HG03196 (cell line): Measurements from ENCODE around the gene KCNC1.

Source experiments
- ATAC-seq: cut with Tn5 transposase; IDR thresholded peaks from one replicate; pipeline ENCODE4 v1.9.1; 2021; ENCODE audit not compliant: unreplicated experiment

KCNC1 gene

GRCh38 chr11:17772704-17773600 is 38.4 kb downstream of the KCNC1 start:
- no peak for ATAC-seq

- ATAC-seq: no peak
These were observed 39.1 kb downstream of the KCNC1 start for GRCh38 chr11:17773674-17774073.

GRCh38 chr11:17774232-17775034 is 39.9 kb downstream of the KCNC1 start:
- no peak for ATAC-seq

- no peak for ATAC-seq
These were observed 40.4 kb downstream of the KCNC1 start for GRCh38 chr11:17775035-17775348.

- no peak for ATAC-seq
These were observed 41.1 kb downstream of the KCNC1 start for GRCh38 chr11:17775507-17776211.

DNA sequence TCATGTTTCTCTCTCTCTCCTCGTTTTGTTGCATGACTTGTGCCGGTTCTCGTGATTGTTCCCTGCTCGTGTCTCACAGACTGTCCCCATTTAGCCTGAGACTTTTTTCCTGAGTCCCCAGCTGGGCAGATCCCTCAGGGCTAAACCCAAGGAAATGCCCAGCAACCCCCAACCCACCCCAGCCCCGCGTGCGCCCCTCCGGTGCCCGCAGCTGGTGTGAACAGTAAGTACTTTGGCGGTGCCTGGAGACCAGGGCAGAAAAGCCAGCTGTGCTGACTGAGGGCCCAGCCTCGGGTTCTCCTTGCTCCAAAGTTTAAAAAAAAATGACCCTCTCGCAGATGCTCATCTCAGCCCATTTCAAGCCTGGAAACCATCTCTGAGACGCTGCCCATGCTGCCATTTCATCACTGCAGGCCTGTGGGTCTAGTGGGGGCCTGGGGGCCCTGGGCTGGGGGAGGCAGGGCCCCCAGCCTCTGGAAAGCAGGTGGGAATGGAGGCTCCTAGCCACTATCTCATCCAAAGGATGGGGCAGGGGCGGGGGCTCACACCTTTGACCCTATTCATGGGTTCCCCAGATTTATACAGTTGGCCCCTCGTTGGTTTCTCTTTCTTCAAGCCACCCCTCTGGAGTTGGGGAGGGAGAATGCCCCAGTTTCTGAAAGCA is 41.8 kb downstream of the KCNC1 start:
- no peak for ATAC-seq

GRCh38 chr11:17777086-17777737 is 42.6 kb downstream of the KCNC1 start:
- ATAC-seq: no peak

DNA sequence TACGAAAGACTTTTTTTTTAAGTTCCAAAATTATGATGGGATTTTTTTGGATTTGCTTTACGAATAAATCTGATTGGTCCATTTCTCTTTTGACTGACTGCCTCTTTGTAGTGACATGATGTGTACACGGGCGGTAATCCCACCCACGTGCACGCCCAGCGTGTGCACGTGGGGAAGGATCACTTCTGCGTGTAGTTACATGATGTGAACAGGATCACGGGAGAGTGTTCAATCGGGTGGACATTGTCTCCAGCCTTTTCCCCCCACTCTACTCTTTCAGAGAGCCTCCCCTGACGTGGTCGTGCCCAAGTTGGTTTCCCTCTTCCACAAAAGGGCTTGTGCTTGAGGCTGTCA is 43.1 kb downstream of the KCNC1 start:
- ATAC-seq: no peak

- no peak for ATAC-seq
These were observed 43.8 kb downstream of the KCNC1 start for GRCh38 chr11:17778352-17778751.

GRCh38 chr11:17778956-17779860 is 44.6 kb downstream of the KCNC1 start:
- ATAC-seq: no peak

- ATAC-seq: no peak
These were observed 45.4 kb downstream of the KCNC1 start for GRCh38 chr11:17779861-17780594.

DNA sequence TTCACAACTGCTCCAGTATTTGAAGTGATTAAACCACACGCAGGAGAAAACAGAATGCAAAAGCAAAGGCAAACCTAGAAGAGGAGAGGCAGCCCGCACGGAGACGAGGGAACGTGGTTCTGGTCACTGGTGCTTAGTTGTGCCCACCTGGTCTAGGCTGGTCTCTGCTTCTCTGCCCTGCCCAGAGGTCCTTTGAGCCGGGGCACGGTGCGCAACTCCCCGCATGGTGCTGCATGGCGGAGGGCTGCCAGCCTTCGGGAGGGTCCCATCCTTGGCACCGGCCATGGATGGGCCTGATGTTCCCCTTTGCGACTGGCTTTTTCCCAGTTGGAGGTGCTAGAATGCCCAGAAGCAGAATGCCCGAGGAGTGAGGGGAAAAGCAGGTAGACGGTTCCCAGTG is 46.1 kb downstream of the KCNC1 start:
- ATAC-seq: no peak

- ATAC-seq: no peak
These were observed 46.6 kb downstream of the KCNC1 start for GRCh38 chr11:17781221-17781620.

DNA sequence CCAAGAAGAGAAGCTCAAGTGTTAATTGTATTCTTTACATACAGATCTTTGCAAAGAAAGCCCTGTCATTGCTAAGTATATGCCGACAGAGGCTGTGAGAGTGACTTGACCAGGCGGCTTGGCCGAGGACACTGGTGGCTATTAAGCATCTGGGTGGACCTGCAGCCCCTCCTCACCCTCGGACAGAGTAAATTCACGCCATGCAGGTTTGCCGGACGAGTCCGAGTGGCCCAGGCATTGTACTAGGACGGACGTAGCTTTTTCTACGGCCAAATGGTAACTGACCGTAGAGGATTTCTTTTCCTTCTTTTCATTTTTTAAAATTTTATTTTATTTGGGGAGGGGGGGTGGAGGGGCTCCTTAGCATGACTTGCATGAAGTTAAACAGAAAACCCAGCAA is 47.0 kb downstream of the KCNC1 start:
- no peak for ATAC-seq

- ATAC-seq: no peak
These were observed 47.6 kb downstream of the KCNC1 start for GRCh38 chr11:17782145-17782544.

GRCh38 chr11:17782603-17783337 is 48.2 kb downstream of the KCNC1 start:
- ATAC-seq: no peak

DNA sequence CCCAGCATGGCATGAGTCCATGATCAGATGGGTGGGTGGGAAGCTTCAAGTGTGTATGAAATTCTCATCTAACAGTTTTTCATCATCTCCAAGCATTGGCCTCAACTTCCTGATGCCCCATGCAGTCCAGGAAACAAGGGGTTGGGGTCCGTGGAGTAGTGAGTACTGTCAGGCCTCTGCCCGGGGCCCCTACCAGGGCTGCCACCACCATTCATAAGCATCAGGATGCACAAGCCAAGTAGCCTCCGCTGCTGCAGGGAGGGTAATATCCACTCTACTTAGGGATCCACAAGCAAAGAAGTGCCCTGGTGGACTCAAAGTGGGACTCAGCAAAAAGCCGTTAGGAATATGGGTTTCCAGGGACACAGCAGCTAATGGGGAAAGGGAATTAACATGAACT is 49.3 kb downstream of the KCNC1 start:
- ATAC-seq: no peak

- no peak for ATAC-seq
These were observed 52.4 kb downstream of the KCNC1 start for GRCh38 chr11:17786824-17787525.
